Neuronal stem cell (in vitro differentiated cells): ENCODE results near the gene ADCY2.

Experiments
- DNase-seq: peaks from one replicate; pipeline ENCODE4 v3.0.0-alpha.2; 2013; ENCODE audit warnings: low spot score
- H2AFZ ChIP-seq: one replicate; pipeline ENCODE4 v1.6.1; 2013; ENCODE audit warnings: mild to moderate bottlenecking, low read length, inconsistent platforms
- H2AK5ac ChIP-seq: 2 replicates; pipeline ENCODE4 v1.6.1; 2013; ENCODE audit warnings: low read depth, mild to moderate bottlenecking, inconsistent platforms, low read length, moderate library complexity, mixed read lengths
- H2BK120ac ChIP-seq: 2 replicates; pipeline ENCODE4 v1.6.1; 2013; ENCODE audit warnings: low read depth, mild to moderate bottlenecking, inconsistent platforms, low read length, moderate library complexity, mixed read lengths
- H2BK12ac ChIP-seq: one replicate; pipeline ENCODE4 v1.6.1; 2013; ENCODE audit warnings: low read length, inconsistent platforms
- H2BK15ac ChIP-seq: 2 replicates; pipeline ENCODE4 v1.6.1; 2013; ENCODE audit warnings: mild to moderate bottlenecking, low read length, inconsistent platforms, mixed read lengths
- H2BK5ac ChIP-seq: one replicate; pipeline ENCODE4 v1.6.1; 2013; ENCODE audit warnings: inconsistent platforms, mild to moderate bottlenecking, low read length, moderate library complexity
- H3K14ac ChIP-seq: one replicate; pipeline ENCODE4 v1.6.1; 2013; ENCODE audit warnings: low read length, inconsistent platforms
- H3K18ac ChIP-seq: 2 replicates; pipeline ENCODE4 v1.6.1; 2013; ENCODE audit warnings: low read length, inconsistent platforms
- H3K23ac ChIP-seq: 2 replicates; pipeline ENCODE4 v1.6.1; 2013; ENCODE audit warnings: low read depth, mild to moderate bottlenecking, mixed read lengths, low read length, inconsistent platforms; ENCODE audit not compliant: poor library complexity
- H3K27ac ChIP-seq: replicated peaks from 3 replicates; pipeline ENCODE4 v1.5.1; 2013; ENCODE audit warnings: low read length, inconsistent platforms
- H3K27me3 ChIP-seq, 3 experiments: 2 replicates each; pipeline ENCODE4 v1.6.1; 2013; ENCODE audit warnings: low read length in 3 of 3, mild to moderate bottlenecking in 2 of 3, inconsistent platforms in 1 of 3, low read depth in 1 of 3, mixed read lengths in 1 of 3, moderate library complexity in 1 of 3; ENCODE audit not compliant: control insufficient read depth in 3 of 3, insufficient read depth in 3 of 3
- H3K36me3 ChIP-seq, 2 donors: replicated peaks in 1 of 2; 2 replicates each; pipeline ENCODE4 v1.6.1; 2013; ENCODE audit warnings: low read length in 2 of 2; ENCODE audit not compliant: control insufficient read depth in 2 of 2, insufficient read depth in 2 of 2
- H3K4ac ChIP-seq: 2 replicates; pipeline ENCODE4 v1.6.1; 2013; ENCODE audit warnings: inconsistent platforms, mild to moderate bottlenecking, low read length, moderate library complexity
- H3K4me1 ChIP-seq, 2 donors: 1 replicate in 1 of 2; 2 replicates in 1 of 2; pipeline ENCODE4 v1.6.1; 2013; ENCODE audit warnings: low read length in 2 of 2, low read depth in 1 of 2; ENCODE audit not compliant: control insufficient read depth in 2 of 2, insufficient read depth in 1 of 2
- H3K4me2 ChIP-seq: one replicate; pipeline ENCODE4 v1.6.1; 2013; ENCODE audit warnings: mild to moderate bottlenecking, low read length, inconsistent platforms; ENCODE audit not compliant: insufficient read depth, poor library complexity, severe bottlenecking
- H3K4me3 ChIP-seq, 2 donors: 2 replicates each; pipeline ENCODE4 v1.5.1; 2013; ENCODE audit warnings: low read length in 2 of 2, mild to moderate bottlenecking in 2 of 2, inconsistent platforms in 1 of 2, moderate library complexity in 1 of 2
- H3K79me1 ChIP-seq: one replicate; pipeline ENCODE4 v1.6.1; 2013; ENCODE audit warnings: low read depth, mild to moderate bottlenecking, inconsistent platforms, low read length, moderate library complexity
- H3K9ac ChIP-seq: one replicate; pipeline ENCODE4 v1.6.1; 2013; ENCODE audit warnings: mild to moderate bottlenecking, low read depth, low read length, inconsistent platforms; ENCODE audit not compliant: poor library complexity
- H3K9me3 ChIP-seq, 2 donors: replicated peaks in 1 of 2; 2 replicates each; pipeline versions ENCODE3 to v1.6.1; 2013; ENCODE audit warnings: low read length in 2 of 2, mild to moderate bottlenecking in 2 of 2, inconsistent platforms in 1 of 2, low read depth in 1 of 2, mixed read lengths in 1 of 2, moderate library complexity in 1 of 2; ENCODE audit not compliant: control insufficient read depth in 2 of 2, insufficient read depth in 1 of 2
- H4K8ac ChIP-seq: one replicate; pipeline ENCODE4 v1.6.1; 2013; ENCODE audit warnings: low read depth, mild to moderate bottlenecking, inconsistent platforms, low read length, moderate library complexity
- H4K91ac ChIP-seq: one replicate; pipeline ENCODE4 v1.6.1; 2013; ENCODE audit warnings: low read length, low read depth, mild to moderate bottlenecking, inconsistent platforms; ENCODE audit not compliant: poor library complexity
- WGBS, 2 donors: extraction: QIAGEN DNeasy Blood & Tissue Kit; methylation state at CpG; one replicate each; pipeline ENCODE4 v1.1.7; 2013; ENCODE audit warnings: missing lambda C conversion rate in 2 of 2, mixed read lengths in 1 of 2; ENCODE audit not compliant: insufficient read length in 2 of 2, insufficient replicate concordance in 1 of 2; ENCODE audit errors: extremely low coverage in 2 of 2; 5-methylcytosine and 5-hydroxymethylcytosine counted together

The ADCY2 gene

DNA sequence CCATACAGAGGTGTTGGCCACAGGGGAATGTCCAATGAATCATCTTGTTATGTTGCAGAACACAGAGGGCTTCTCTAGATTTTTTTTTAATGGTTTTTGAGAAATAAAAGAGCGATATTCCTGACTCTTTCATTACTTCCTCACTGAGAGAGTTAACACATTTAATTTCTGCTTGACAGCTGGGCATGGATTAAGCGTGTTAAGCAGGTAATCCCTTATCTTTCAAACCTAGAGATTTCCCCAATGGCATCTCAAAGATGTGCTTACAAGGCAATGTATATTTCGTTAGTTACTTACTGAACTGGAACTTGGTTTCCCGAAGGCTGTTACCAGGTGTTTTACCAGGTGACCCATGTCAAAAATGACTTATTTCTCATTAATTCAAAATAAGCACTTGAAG lies 21.8 kb upstream of the ADCY2 start:
- H4K91ac ChIP-seq: no peak overlapping the region
- no peak overlapping the region for H2AK5ac ChIP-seq
- no peaks in the 10 kb centered on the region for H3K79me1 ChIP-seq
- DNase-seq: no peak
- H4K8ac ChIP-seq: no peak overlapping the region
- H3K14ac ChIP-seq: no peak overlapping the region
- peaks cover 3 to 8% of the 10 kb centered on the region in 2 donors for H3K9me3 ChIP-seq
- no peak overlapping the region for H2BK120ac ChIP-seq
- H3K18ac ChIP-seq: no peak overlapping the region
- no peak overlapping the region for H2BK12ac ChIP-seq
- H3K9ac ChIP-seq: no peak overlapping the region
- H3K4me1 ChIP-seq: no peaks in the 10 kb centered on the region
- no peak overlapping the region for H3K23ac ChIP-seq
- no peak overlapping the region for H2BK15ac ChIP-seq
- WGBS, 2 donors: no CpG with 5 or more reads among the region's 4 CpGs
- no peak overlapping the region for H2BK5ac ChIP-seq
- H3K27me3 ChIP-seq: no peaks in the 10 kb centered on the region
- no peak overlapping the region for H3K27ac ChIP-seq
- no peak overlapping the region for H2AFZ ChIP-seq
- no peak overlapping the region for H3K4ac ChIP-seq
- no peak overlapping the region for H3K4me2 ChIP-seq
- no peaks in the 10 kb centered on the region for H3K36me3 ChIP-seq
- no peak overlapping the region for H3K4me3 ChIP-seq

DNA sequence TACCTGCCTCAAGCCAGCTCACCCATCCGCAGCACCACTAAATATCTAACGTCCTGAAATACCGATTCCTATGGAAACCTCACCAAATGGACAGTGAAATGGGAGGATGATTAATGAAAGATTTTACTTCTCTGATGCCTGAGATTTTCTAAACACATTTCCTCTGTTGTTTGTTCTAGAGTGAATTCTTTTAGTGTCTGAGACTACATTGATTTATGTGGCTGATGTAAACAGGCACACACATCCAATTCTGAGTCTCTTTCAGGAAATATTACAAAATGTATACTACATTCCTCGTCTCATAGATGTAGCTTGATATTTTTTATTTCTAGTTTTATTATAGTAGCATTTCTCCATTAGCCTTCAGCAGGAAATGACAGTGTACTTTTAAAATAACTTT lies 20.5 kb upstream of the ADCY2 start:
- no peak overlapping the region for H3K18ac ChIP-seq

DNA sequence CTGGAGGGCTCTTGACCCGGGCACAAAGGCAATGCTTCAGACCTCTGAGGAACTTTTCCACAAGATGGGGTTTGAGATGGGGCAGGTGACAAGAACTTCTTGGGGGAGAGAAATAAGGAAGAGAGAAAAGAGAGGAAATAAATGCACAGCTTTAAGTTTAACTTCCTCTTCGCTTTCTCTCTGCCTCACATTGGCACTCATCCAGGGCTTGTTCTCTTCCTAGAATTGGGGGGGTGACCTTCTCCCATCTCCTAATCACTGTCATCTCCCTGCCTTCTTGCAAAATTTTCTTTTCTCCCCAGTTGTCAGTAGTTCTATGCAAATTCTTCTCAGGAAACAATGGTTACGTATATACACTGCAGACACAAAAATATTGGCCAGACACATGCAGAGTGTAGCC lies 19.1 kb upstream of the ADCY2 start:
- Histone ChIP-seq H3K14ac (no peak overlapping the region), H2BK12ac (no peak overlapping the region), H3K4ac (no peak overlapping the region), H2AK5ac (no peak overlapping the region), H3K4me2 (no peak overlapping the region), H3K27ac (no peak overlapping the region), H3K18ac (no peak overlapping the region), H3K9me3 (peaks cover 0 to 4% of the 10 kb centered on the region in 2 donors), H3K23ac (no peak overlapping the region), H3K27me3 (no peaks in the 10 kb centered on the region), H2BK120ac (no peak overlapping the region), H2AFZ (no peak overlapping the region), H4K8ac (no peak overlapping the region), H3K4me1 (no peaks in the 10 kb centered on the region), H2BK5ac (no peak overlapping the region), H2BK15ac (no peak overlapping the region), H3K36me3 (no peaks in the 10 kb centered on the region), H3K9ac (no peak overlapping the region), H4K91ac (no peak overlapping the region), H3K4me3 (no peak overlapping the region), H3K79me1 (no peaks in the 10 kb centered on the region)
- no CpG with 5 or more reads among the region's 3 CpGs for WGBS, 2 donors
- DNase-seq: no peak

More for the DNA sequence above, 20.5 kb upstream of the ADCY2 start:
- H2AK5ac ChIP-seq: no peak overlapping the region
- no peak overlapping the region for H2BK5ac ChIP-seq
- no peak overlapping the region for H3K14ac ChIP-seq
- H3K9me3 ChIP-seq: peaks cover 3 to 8% of the 10 kb centered on the region in 2 donors
- no peak overlapping the region for H4K91ac ChIP-seq
- H3K4me2 ChIP-seq: no peak overlapping the region
- no peak overlapping the region for H3K4ac ChIP-seq
- no peak overlapping the region for H4K8ac ChIP-seq
- no peak overlapping the region for H3K9ac ChIP-seq
- H2AFZ ChIP-seq: no peak overlapping the region
- H3K4me1 ChIP-seq: no peaks in the 10 kb centered on the region
- no peaks in the 10 kb centered on the region for H3K79me1 ChIP-seq
- H2BK15ac ChIP-seq: no peak overlapping the region
- no peaks in the 10 kb centered on the region for H3K36me3 ChIP-seq
- no peak overlapping the region for H2BK12ac ChIP-seq
- no peak overlapping the region for H2BK120ac ChIP-seq
- no peak overlapping the region for H3K23ac ChIP-seq
- no peaks in the 10 kb centered on the region for H3K27me3 ChIP-seq
- no peak for DNase-seq
- H3K27ac ChIP-seq: no peak overlapping the region
- WGBS, 2 donors: no CpG with 5 or more reads among the region's 4 CpGs
- H3K4me3 ChIP-seq: no peak overlapping the region

DNA sequence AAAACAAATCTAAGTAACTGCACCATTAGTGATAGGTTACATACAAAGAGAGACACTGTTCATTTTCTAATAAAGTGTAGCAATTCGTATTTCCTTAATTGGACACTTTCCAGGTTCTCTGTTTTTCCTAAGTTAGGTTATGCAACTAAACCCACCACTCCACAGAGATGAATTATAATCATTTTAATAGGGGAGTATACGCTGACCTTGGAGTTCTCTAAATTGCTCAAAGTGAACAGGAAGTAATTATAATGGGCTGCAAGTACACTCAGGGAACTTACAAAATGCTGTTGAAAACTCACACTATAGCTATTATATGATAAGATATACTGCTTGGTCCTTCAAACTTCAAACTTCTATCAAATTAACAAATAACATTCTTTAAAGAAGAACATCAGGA lies 18.2 kb upstream of the ADCY2 start:
- no peak overlapping the region for H2AFZ ChIP-seq
- H3K4me1 ChIP-seq: no peaks in the 10 kb centered on the region
- no CpG with 5 or more reads among the region's 2 CpGs for WGBS, 2 donors
- no peaks in the 10 kb centered on the region for H3K27me3 ChIP-seq
- no peak overlapping the region for H4K91ac ChIP-seq
- H3K4me3 ChIP-seq: no peak overlapping the region
- no peak overlapping the region for H3K18ac ChIP-seq
- H4K8ac ChIP-seq: no peak overlapping the region
- H3K4ac ChIP-seq: no peak overlapping the region
- H3K4me2 ChIP-seq: no peak overlapping the region
- no peak overlapping the region for H3K27ac ChIP-seq
- no peak for DNase-seq
- no peak overlapping the region for H3K14ac ChIP-seq
- H2BK15ac ChIP-seq: no peak overlapping the region
- no peak overlapping the region for H3K9ac ChIP-seq
- H3K36me3 ChIP-seq: no peaks in the 10 kb centered on the region
- no peak overlapping the region for H2BK120ac ChIP-seq
- H2BK12ac ChIP-seq: no peak overlapping the region
- H3K79me1 ChIP-seq: no peaks in the 10 kb centered on the region
- no peak overlapping the region for H2BK5ac ChIP-seq
- H2AK5ac ChIP-seq: no peak overlapping the region
- H3K23ac ChIP-seq: no peak overlapping the region
- no peaks in the 10 kb centered on the region for H3K9me3 ChIP-seq
